Measurements from ENCODE around the gene HHIPL1. TPM values are rescaled to one million over a fixed set of nuclear protein-coding genes. Genes with fewer than 3 reads are reported as not detected.

The HHIPL1 gene
- total RNA-seq, 2 experiments from 2014 or later, result 0.25 to 0.72 TPM

DNA sequence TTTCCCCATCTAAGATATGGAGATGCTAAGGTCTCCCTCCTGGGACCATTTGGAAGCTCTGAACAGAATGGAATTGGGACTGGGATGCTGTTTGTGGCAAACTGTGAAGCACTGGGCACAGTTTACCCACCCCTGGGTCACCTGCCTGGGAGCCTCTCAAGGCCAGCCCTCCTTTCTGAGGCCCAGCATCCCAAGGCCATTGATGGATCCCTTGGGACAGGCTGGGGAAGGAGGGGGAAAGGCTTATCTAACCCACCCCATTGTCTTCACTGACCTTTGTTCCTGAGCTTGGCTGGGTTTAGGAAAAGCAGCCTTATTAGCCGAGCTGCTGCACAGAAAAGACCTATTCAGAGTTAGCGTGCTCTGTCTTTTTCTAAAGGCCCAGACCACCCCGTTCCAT is 46.2 kb upstream of the HHIPL1 start:
- Histone ChIP-seq H3K79me2 (ENCODE audit: insufficient read depth, low read depth, low read length) (no peaks in the 10 kb centered on the region), H4K20me1 (ENCODE audit: insufficient read depth, low read length) (no peaks in the 10 kb centered on the region), H3K4me2 (ENCODE audit: low read length) (no peak overlapping the region), H3K9me3 (ENCODE audit: low read length) (no peaks in the 10 kb centered on the region), H3K36me3 (ENCODE audit: insufficient read depth, low read length) (no peaks in the 10 kb centered on the region), H3K4me3 (ENCODE audit: low read depth, low read length, poor library complexity, severe bottlenecking) (no peak overlapping the region), H2AFZ (ENCODE audit: low read length) (no peak overlapping the region), H3K4me1 (ENCODE audit: insufficient read depth, low read length, poor library complexity, severe bottlenecking) (peaks cover 16% of the 10 kb centered on the region), H3K9me2 (ENCODE audit: insufficient read depth, low read length) (no peaks in the 10 kb centered on the region), H3K27ac (ENCODE audit: low read depth, low read length, poor library complexity, severe bottlenecking) (no peak overlapping the region)
- no TSS peak for BruUV-seq (replicated peaks)
- intact Hi-C loops (cut with micrococcal nuclease; ENCODE audit: unreplicated experiment), result no loop called here
- no peak for DNase-seq (ENCODE audit: low spot score)
- no peak for TF ChIP-seq EZH2phosphoT487 (IDR thresholded peaks at IDR 0.05; ENCODE audit: borderline replicate concordance, low read depth, low read length)
- TF ChIP-seq, protein P1, sequence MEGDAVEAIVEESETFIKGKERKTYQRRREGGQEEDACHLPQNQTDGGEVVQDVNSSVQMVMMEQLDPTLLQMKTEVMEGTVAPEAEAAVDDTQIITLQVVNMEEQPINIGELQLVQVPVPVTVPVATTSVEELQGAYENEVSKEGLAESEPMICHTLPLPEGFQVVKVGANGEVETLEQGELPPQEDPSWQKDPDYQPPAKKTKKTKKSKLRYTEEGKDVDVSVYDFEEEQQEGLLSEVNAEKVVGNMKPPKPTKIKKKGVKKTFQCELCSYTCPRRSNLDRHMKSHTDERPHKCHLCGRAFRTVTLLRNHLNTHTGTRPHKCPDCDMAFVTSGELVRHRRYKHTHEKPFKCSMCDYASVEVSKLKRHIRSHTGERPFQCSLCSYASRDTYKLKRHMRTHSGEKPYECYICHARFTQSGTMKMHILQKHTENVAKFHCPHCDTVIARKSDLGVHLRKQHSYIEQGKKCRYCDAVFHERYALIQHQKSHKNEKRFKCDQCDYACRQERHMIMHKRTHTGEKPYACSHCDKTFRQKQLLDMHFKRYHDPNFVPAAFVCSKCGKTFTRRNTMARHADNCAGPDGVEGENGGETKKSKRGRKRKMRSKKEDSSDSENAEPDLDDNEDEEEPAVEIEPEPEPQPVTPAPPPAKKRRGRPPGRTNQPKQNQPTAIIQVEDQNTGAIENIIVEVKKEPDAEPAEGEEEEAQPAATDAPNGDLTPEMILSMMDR (conservative IDR thresholded peaks at IDR 0.05; ENCODE audit: low read length), result no peak
- CTCF ChIA-PET (ENCODE audit: unreplicated experiment), result no interaction called here
- POLR2A ChIA-PET, result no interaction called here

DNA sequence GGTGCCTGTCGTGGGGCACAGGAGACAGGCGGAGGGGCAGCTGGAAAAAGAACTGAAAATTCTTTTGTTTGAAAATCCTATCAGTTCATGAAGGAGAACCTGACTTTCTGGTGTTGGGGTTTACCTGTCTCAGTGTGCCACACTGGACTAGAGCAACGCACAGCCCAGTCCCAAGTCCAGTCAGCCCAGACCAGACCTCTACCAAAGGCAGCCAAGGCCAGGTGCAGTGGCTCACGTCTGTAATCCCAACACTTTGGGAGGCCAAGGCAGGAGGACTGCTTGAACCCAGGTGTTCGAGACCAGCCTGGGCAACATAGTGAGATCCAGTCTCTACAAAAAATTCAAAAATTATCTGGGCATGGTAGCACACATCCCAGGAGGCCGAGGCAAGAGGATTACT is 45.5 kb upstream of the HHIPL1 start:
- no TSS peak for BruUV-seq (replicated peaks)

DNA sequence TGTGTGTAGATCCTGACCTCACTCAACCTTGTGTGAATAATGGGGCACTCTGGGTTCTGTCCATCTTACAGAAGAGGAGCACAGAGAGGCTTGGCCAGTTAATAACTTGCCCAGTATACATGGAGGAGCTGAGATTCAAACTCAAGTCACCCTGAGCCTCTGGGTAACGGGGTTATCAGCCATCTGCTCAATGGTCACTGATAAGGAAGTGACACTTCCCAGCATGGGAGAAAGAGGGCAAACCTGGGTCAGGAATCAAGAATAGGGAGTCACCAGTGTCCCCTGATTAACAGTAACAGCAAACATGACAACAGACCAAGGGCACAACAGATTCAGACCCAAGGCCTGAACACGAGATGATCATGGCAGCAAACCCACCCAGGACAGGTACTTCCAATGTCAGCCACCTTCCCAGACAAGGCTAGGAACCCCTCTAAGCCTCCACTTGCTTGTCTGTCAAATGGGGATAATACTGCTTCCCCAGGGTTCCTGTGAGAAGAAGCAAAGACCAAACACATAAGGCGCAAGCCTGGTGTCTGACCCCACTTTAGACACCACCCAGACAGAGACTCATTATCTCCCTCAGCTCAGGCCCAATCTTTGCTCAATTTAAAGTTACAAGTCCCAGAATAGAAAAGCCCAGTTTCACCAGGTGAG is 44.6 kb upstream of the HHIPL1 start:
- Histone ChIP-seq H3K4me3 (ENCODE audit: low read depth, low read length, poor library complexity, severe bottlenecking) (no peak overlapping the region), H4K20me1 (ENCODE audit: insufficient read depth, low read length) (no peaks in the 10 kb centered on the region), H3K36me3 (ENCODE audit: insufficient read depth, low read length) (no peaks in the 10 kb centered on the region), H3K9me2 (ENCODE audit: insufficient read depth, low read length) (no peaks in the 10 kb centered on the region), H3K4me1 (ENCODE audit: insufficient read depth, low read length, poor library complexity, severe bottlenecking) (peaks cover 17% of the 10 kb centered on the region), H3K4me2 (ENCODE audit: low read length) (peak overlapping the region; percentile 20; the same call in 1 of the 2 replicates), H3K79me2 (ENCODE audit: insufficient read depth, low read depth, low read length) (no peaks in the 10 kb centered on the region), H3K9me3 (ENCODE audit: low read length) (no peaks in the 10 kb centered on the region), H3K27ac (ENCODE audit: low read depth, low read length, poor library complexity, severe bottlenecking) (no peak overlapping the region), H2AFZ (ENCODE audit: low read length) (no peak overlapping the region)
- ChIA-PET POLR2A (no interaction called here), CTCF (ENCODE audit: unreplicated experiment) (no interaction called here)
- DNase-seq (ENCODE audit: low spot score), result no peak
- TSS peak; percentile 36 for BruUV-seq (replicated peaks)
- intact Hi-C loops (cut with micrococcal nuclease; ENCODE audit: unreplicated experiment), result no loop called here
- TF ChIP-seq EZH2phosphoT487 (IDR thresholded peaks at IDR 0.05; ENCODE audit: borderline replicate concordance, low read depth, low read length), result no peak
- TF ChIP-seq, protein P1 (conservative IDR thresholded peaks at IDR 0.05; ENCODE audit: low read length), result no peak

More for the DNA sequence above, 45.5 kb upstream of the HHIPL1 start:
- H3K79me2 ChIP-seq (ENCODE audit: insufficient read depth, low read depth, low read length), result no peaks in the 10 kb centered on the region
- no peak overlapping the region for H3K4me2 ChIP-seq (ENCODE audit: low read length)
- CTCF ChIA-PET (ENCODE audit: unreplicated experiment), result no interaction called here
- intact Hi-C loops (cut with micrococcal nuclease; ENCODE audit: unreplicated experiment), result no loop called here
- no peak for DNase-seq (ENCODE audit: low spot score)
- no peak for TF ChIP-seq EZH2phosphoT487 (IDR thresholded peaks at IDR 0.05; ENCODE audit: borderline replicate concordance, low read depth, low read length)
- TF ChIP-seq, protein P1 (conservative IDR thresholded peaks at IDR 0.05; ENCODE audit: low read length), result no peak
- peaks cover 16% of the 10 kb centered on the region for H3K4me1 ChIP-seq (ENCODE audit: insufficient read depth, low read length, poor library complexity, severe bottlenecking)
- no peaks in the 10 kb centered on the region for H3K36me3 ChIP-seq (ENCODE audit: insufficient read depth, low read length)
- no peaks in the 10 kb centered on the region for H4K20me1 ChIP-seq (ENCODE audit: insufficient read depth, low read length)
- H3K27ac ChIP-seq (ENCODE audit: low read depth, low read length, poor library complexity, severe bottlenecking), result no peak overlapping the region
- POLR2A ChIA-PET, result no interaction called here
- H3K4me3 ChIP-seq (ENCODE audit: low read depth, low read length, poor library complexity, severe bottlenecking), result no peak overlapping the region
- no peak overlapping the region for H2AFZ ChIP-seq (ENCODE audit: low read length)
- no peaks in the 10 kb centered on the region for H3K9me3 ChIP-seq (ENCODE audit: low read length)
- H3K9me2 ChIP-seq (ENCODE audit: insufficient read depth, low read length), result no peaks in the 10 kb centered on the region
